Activated CD4-positive, alpha-beta T cell treated with anti-CD3 and anti-CD28 coated beads, Interleukin-10, Interleukin-2, amounts not matched to agents 100 ng/mL and 50 ng/mL, durations not matched to agents 16 hours and 8 hours (primary cell): Measurements from ENCODE around the gene OR7A5.
A peak's percentile ranks its signal among the peaks of the same experiment; 100 is the strongest.
"Not testable (repeated sequence)": the region's sequence is repeated elsewhere in the genome, so short reads cannot be mapped to it uniquely, and the experiment has no call there.

Source experiments
- DNase-seq: peaks from one replicate; pipeline ENCODE4 v3.0.0-alpha.2; 2020

The OR7A5 gene

GRCh38 chr19:14835011-14835410 is at the start of gene OR7A5, which contains the start of gene OR7C1:
OR7A5 (minus strand) TSS chr19:14835185; CDS start chr19:14828241, 6,944 bp downstream.
OR7C1 (minus strand) TSS chr19:14835185; CDS start chr19:14800136, 35,049 bp downstream.
- no peak for DNase-seq

GRCh38 chr19:14871619-14872230 is 36.7 kb upstream of the OR7A5 start:
- DNase-seq: peak; percentile 14

GRCh38 chr19:14868497-14868896 is 33.5 kb upstream of the OR7A5 start:
- no peak for DNase-seq

- no peak for DNase-seq
Observed at GRCh38 chr19:14848822-14849221, 13.8 kb upstream of the OR7A5 start, which contains the start of gene OR7A10. OR7A10 (minus strand) TSS chr19:14848922; CDS start chr19:14841877, 7,045 bp downstream.

GRCh38 chr19:14843578-14843977 is 8.6 kb upstream of the OR7A5 start:
- DNase-seq: no peak

GRCh38 chr19:14843169-14843568 is 8.2 kb upstream of the OR7A5 start:
- DNase-seq: no peak

GRCh38 chr19:14840206-14840605 is 5.2 kb upstream of the OR7A5 start:
- no peak for DNase-seq

- no peak for DNase-seq
Observed at GRCh38 chr19:14837391-14837790, 2.4 kb upstream of the OR7A5 start.

- no peak for DNase-seq
Observed at GRCh38 chr19:14830702-14831101, 4.3 kb downstream of the OR7A5 start.

- no peak for DNase-seq
Observed at GRCh38 chr19:14826006-14826405, 9.0 kb downstream of the OR7A5 start.

- DNase-seq: no peak
Observed at GRCh38 chr19:14821937-14822336, 13.0 kb downstream of the OR7A5 start.

GRCh38 chr19:14818588-14818987 is 16.4 kb downstream of the OR7A5 start:
- DNase-seq: no peak

- DNase-seq: no peak
Observed at GRCh38 chr19:14817052-14817451, 17.9 kb downstream of the OR7A5 start.

GRCh38 chr19:14814982-14815652 is 19.9 kb downstream of the OR7A5 start:
- no peak for DNase-seq

GRCh38 chr19:14809272-14810057 is 25.5 kb downstream of the OR7A5 start:
- DNase-seq: no peak

GRCh38 chr19:14804765-14805164 is 30.2 kb downstream of the OR7A5 start:
- DNase-seq: no peak

- no peak for DNase-seq
Observed at GRCh38 chr19:14798760-14799159, 36.2 kb downstream of the OR7A5 start.

GRCh38 chr19:14796021-14796420 is 39.0 kb downstream of the OR7A5 start:
- no peak for DNase-seq

GRCh38 chr19:14795078-14795721 is 39.8 kb downstream of the OR7A5 start:
- DNase-seq: peak; percentile 12

GRCh38 chr19:14792250-14792649 is 42.7 kb downstream of the OR7A5 start:
- not testable (repeated sequence) for DNase-seq

- DNase-seq: peak; percentile 23
Observed at GRCh38 chr19:14786421-14786851, 48.5 kb downstream of the OR7A5 start.

GRCh38 chr19:14785102-14785793 is 49.7 kb downstream of the OR7A5 start:
- DNase-seq: peak; percentile 52
